ENCODE data around the gene KRTAP27-1.

The KRTAP27-1 gene

GRCh38 chr21:30349572-30349971 is 12.1 kb upstream of the KRTAP27-1 start:
- TF ChIP-seq EZH2 (IDR thresholded peaks at IDR 0.05; ENCODE audit: borderline replicate concordance, low read length) (no peak), CTCF (IDR thresholded peaks at IDR 0.05; ENCODE audit: low read length) (no peak)
- no peak overlapping the region for H3K9ac ChIP-seq (ENCODE audit: low read length)
- H3K79me2 ChIP-seq (ENCODE audit: insufficient read depth, low read length) = no peaks in the 10 kb centered on the region
- H3K4me3 ChIP-seq (ENCODE audit: low read depth, low read length, poor library complexity, severe bottlenecking) = no peak overlapping the region
- H4K20me1 ChIP-seq (ENCODE audit: insufficient read depth, low read length) = no peaks in the 10 kb centered on the region
- H3K36me3 ChIP-seq (ENCODE audit: insufficient read depth, low read length) = no peaks in the 10 kb centered on the region
- H3K9me3 ChIP-seq (ENCODE audit: low read length) = no peaks in the 10 kb centered on the region
- H3F3A ChIP-seq (ENCODE audit: insufficient read depth, low read length) = no peaks in the 10 kb centered on the region
- H3K27ac ChIP-seq (ENCODE audit: low read depth, low read length, poor library complexity, severe bottlenecking) = no peak overlapping the region
- no peak overlapping the region for H2AFZ ChIP-seq (ENCODE audit: low read length)
- no peak overlapping the region for H3K4me2 ChIP-seq (ENCODE audit: low read length)
- no peaks in the 10 kb centered on the region for H3K27me3 ChIP-seq (ENCODE audit: insufficient read depth, low read length)
- no peaks in the 10 kb centered on the region for H3K4me1 ChIP-seq (ENCODE audit: insufficient read depth, low read length, severe bottlenecking)
- no peaks in the 10 kb centered on the region for H3K9me2 ChIP-seq (ENCODE audit: low read depth, low read length)

DNA sequence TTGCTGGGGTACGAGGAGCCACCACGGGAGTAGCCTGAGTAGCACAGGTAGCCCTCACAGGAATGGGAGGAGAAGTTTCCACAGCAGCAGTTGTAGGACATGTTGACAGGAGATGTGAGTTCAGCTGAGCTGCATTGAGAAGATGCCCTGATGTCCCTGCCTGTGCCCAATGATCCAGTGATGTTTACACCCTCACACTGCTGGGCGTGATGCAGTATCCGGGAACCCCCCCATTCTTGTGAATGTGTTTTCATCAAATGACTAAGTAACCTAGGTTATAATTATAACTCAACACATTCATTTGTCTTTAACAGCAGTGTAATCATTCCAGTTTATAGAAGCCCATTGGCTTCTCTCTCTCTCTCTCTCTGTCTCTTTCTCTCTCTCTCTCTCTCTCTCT is 11.0 kb upstream of the KRTAP27-1 start, which contains the start of gene KRTAP23-1:
Gene KRTAP23-1 (minus strand): TSS at position 101 of the 400 bp plus-strand sequence. CDS start 0 bp downstream, at position 101.
- H4K20me1 ChIP-seq (ENCODE audit: insufficient read depth, low read length) = no peaks in the 10 kb centered on the region
- no peak for TF ChIP-seq CTCF (IDR thresholded peaks at IDR 0.05; ENCODE audit: low read length)
- no peak for TF ChIP-seq EZH2 (IDR thresholded peaks at IDR 0.05; ENCODE audit: borderline replicate concordance, low read length)
- H3K4me3 ChIP-seq (ENCODE audit: low read depth, low read length, poor library complexity, severe bottlenecking) = no peak within 1 kb of the TSS
- H3K79me2 ChIP-seq (ENCODE audit: insufficient read depth, low read length) = no peaks in the 10 kb centered on the region
- H3F3A ChIP-seq (ENCODE audit: insufficient read depth, low read length) = no peaks in the 10 kb centered on the region
- no peak within 1 kb of the TSS for H2AFZ ChIP-seq (ENCODE audit: low read length)
- no peak within 1 kb of the TSS for H3K9ac ChIP-seq (ENCODE audit: low read length)
- no peak within 1 kb of the TSS for H3K4me2 ChIP-seq (ENCODE audit: low read length)
- H3K9me3 ChIP-seq (ENCODE audit: low read length) = no peaks in the 10 kb centered on the region
- no peaks in the 10 kb centered on the region for H3K36me3 ChIP-seq (ENCODE audit: insufficient read depth, low read length)
- no peaks in the 10 kb centered on the region for H3K4me1 ChIP-seq (ENCODE audit: insufficient read depth, low read length, severe bottlenecking)
- H3K27me3 ChIP-seq (ENCODE audit: insufficient read depth, low read length) = no peaks in the 10 kb centered on the region
- no peaks in the 10 kb centered on the region for H3K9me2 ChIP-seq (ENCODE audit: low read depth, low read length)
- H3K27ac ChIP-seq (ENCODE audit: low read depth, low read length, poor library complexity, severe bottlenecking) = no peak within 1 kb of the TSS

DNA sequence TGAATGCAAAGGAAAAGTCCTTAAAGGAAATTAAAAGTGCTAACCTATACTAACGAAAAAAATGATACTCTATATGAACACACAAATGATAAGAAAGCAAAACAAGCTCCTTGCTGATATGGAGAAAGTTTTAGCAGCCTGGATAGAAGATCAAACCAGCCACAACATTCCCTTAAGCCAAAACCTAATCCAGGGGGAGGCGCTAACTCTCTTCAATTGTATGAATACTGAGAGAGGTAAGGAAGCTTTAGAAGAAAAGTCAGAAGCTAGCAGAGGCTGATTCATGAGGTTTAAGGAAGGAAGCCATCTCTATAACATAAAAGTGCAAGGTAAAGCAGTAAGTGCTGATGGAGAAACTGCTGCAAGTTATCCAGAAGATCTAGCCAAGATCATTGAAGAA is 7.5 kb upstream of the KRTAP27-1 start:
- no peaks in the 10 kb centered on the region for H4K20me1 ChIP-seq (ENCODE audit: insufficient read depth, low read length)
- H3K9me2 ChIP-seq (ENCODE audit: low read depth, low read length) = no peaks in the 10 kb centered on the region
- H3F3A ChIP-seq (ENCODE audit: insufficient read depth, low read length) = no peaks in the 10 kb centered on the region
- TF ChIP-seq EZH2 (IDR thresholded peaks at IDR 0.05; ENCODE audit: borderline replicate concordance, low read length) (no peak), CTCF (IDR thresholded peaks at IDR 0.05; ENCODE audit: low read length) (no peak)
- H3K4me1 ChIP-seq (ENCODE audit: insufficient read depth, low read length, severe bottlenecking) = no peaks in the 10 kb centered on the region
- H3K4me3 ChIP-seq (ENCODE audit: low read depth, low read length, poor library complexity, severe bottlenecking) = no peak overlapping the region
- no peak overlapping the region for H3K27ac ChIP-seq (ENCODE audit: low read depth, low read length, poor library complexity, severe bottlenecking)
- no peaks in the 10 kb centered on the region for H3K79me2 ChIP-seq (ENCODE audit: insufficient read depth, low read length)
- no peaks in the 10 kb centered on the region for H3K9me3 ChIP-seq (ENCODE audit: low read length)
- H3K36me3 ChIP-seq (ENCODE audit: insufficient read depth, low read length) = no peaks in the 10 kb centered on the region
- no peaks in the 10 kb centered on the region for H3K27me3 ChIP-seq (ENCODE audit: insufficient read depth, low read length)
- no peak overlapping the region for H3K9ac ChIP-seq (ENCODE audit: low read length)
- H2AFZ ChIP-seq (ENCODE audit: low read length) = no peak overlapping the region
- no peak overlapping the region for H3K4me2 ChIP-seq (ENCODE audit: low read length)

All from OCI-LY1 (cell line).